Activated gamma-delta T cell (primary cell): Measurements from ENCODE around the gene YES1.
"Not testable (repeated sequence)": the region's sequence is repeated elsewhere in the genome, so short reads cannot be mapped to it uniquely, and the experiment has no call there.

Experiments
- DNase-seq: peaks from one replicate; lab custom pipeline; 2025; lab: John Stamatoyannopoulos, UW

YES1 gene

DNA sequence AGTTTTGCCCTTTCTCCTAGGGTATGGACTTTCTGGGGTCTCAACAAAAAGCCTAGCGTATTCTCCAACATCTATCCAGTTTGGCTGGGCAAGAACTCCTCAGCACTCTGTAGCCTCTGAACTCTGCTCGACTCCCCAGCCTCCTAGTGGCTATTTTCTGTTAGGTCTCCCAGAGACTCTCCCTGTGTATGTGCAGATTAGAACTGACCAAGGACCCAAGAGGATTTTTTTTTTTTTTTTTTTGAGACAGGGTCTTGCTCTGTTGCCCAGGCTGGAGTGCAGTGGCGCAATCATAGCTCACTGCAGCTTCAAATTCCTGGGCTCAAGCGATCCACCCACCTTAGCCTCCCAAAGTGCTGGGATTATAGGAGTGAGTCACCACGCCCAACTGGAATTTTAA lies 81.9 kb downstream of the YES1 start:
- not testable (repeated sequence) for DNase-seq

DNA sequence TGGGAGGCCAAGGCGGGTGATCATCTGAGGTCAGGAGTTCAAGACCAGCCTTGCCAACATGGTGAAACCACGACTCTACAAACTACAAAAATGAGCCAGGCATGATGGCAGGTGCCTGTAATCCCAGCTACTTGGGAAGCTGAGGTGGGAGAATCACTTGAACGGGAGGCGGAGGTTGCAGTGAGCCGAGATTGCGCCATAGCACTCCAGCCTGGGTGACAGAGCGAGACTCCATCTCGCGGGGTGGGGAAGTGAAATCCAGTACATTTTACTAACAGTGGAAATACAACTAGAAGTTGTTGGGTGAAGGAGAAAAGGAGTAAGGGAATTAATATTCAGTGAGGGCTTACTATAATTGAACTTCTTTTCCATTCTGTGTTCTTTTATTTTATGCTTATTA lies 86.4 kb downstream of the YES1 start:
- no peak for DNase-seq

DNA sequence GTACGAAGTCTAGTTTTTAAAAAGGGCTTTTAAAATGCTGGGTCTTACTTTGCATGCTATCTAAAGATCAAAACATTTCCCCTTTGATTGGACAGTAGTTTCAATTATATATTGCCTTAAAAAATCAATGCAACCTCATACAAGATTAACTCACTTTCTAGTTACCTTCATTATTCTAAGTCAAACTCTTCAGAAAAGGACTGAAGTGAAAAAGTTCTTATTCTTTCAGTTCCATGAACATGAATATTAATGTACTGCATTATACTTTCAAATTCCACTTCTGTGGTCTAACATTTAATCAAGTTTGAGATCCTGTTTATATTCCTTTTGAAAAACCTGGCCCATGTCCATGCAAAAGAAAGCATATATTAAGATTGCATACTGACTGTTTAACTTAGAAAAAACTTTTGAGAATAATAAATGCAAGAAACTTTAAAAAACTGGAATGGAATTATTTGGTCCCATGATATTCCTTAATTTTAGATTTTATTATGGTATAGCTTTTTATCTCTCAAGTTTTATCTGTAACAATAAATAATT lies 88.4 kb downstream of the YES1 start:
- no peak for DNase-seq

DNA sequence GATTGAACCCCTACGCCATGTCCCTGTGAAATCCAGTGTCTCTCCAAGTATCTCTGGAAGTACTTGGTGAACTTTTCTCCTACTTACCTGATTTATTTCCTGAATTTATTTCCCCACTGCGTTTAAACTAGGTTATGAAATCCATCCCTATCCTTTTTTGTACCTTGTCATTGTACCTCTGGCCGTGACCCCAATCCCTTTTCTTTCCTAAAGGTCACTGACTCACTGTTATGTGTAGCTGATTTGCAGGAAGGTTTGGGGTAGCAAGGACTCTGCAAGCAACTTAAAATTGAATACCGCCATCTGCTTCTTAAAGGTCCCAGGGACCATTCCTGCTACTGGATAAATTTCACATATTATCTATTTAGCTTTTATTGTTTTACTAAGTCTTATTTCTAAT lies 95.0 kb downstream of the YES1 start:
- DNase-seq = no peak

DNA sequence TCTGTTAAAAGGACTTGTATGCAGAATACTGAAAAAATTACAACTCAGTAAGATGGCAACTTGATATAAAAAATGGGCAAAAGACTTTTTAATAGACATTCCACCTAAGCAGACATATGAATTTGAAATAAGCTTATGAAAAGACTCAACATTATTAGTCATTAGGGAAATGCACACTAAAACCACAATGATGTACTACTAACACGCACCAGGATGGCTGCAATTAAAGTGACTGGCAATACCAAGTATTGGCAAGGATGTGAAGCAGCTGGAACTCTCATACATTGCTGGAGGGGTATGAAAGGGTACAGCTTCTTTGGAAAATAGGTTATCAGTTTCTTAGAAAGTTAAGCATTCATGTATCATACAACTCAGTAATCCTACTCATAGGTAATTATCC lies 96.4 kb downstream of the YES1 start:
- DNase-seq = no peak

DNA sequence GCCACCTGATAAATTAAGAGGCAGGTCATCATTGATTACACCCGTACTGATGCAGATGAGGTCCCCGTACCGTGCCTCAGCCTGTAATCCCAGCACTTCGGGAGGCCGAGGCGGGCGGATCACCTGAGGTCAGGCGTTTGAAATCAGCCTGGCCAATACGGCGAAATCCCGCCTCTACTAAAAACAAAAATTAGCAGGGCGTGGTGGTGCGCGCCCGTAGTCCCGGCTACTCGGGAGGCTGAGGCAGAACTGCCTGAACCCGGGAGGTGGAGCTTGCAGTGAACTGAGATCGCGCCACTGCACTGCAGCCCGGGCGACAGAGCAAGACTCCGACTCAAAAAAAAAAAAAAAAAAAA lies 98.9 kb downstream of the YES1 start:
- peak; percentile 26 for DNase-seq

DNA sequence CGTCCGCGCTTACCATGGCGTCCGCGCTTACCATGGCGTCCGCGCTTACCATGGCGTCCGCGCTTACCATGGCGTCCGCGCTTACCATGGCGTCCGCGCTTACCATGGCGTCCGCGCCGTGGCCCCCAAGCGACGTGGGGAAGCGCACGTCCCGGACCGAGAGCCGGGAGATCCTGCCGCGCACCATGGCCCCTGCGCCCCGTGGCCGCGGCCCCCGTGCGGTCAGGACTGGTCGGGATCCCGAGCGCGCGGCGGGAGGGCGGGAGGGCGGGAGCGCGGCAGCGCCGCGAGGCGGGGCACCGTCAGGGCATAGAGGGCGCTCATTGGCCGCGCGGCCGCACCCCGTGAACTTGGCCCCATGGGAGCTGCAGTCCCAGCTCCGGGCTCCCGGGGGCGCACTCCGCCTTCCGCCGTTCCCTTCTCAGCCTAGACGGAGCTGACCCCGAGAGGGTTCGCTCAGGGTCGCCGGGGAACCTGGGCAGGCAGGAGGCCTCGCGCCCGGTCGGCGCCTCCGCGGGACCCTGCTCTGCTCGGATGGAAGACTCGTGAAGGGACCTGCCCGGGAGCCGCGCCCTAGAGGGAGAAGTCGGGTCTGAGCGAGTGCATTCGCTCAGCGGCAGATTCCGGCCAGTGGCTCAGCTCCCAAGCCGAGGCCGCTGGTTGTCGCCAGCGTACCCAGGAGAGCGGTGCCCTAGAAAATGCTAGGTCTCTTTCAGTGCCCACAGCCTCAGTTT lies 99.5 kb downstream of the YES1 start, which contains the start of gene ENOSF1:
Gene ENOSF1, minus strand, starts transcription at position 230 of the 734 bp plus-strand sequence. Its CDS starts 43 bp downstream, at position 187.
- DNase-seq = peak; percentile 67

DNA sequence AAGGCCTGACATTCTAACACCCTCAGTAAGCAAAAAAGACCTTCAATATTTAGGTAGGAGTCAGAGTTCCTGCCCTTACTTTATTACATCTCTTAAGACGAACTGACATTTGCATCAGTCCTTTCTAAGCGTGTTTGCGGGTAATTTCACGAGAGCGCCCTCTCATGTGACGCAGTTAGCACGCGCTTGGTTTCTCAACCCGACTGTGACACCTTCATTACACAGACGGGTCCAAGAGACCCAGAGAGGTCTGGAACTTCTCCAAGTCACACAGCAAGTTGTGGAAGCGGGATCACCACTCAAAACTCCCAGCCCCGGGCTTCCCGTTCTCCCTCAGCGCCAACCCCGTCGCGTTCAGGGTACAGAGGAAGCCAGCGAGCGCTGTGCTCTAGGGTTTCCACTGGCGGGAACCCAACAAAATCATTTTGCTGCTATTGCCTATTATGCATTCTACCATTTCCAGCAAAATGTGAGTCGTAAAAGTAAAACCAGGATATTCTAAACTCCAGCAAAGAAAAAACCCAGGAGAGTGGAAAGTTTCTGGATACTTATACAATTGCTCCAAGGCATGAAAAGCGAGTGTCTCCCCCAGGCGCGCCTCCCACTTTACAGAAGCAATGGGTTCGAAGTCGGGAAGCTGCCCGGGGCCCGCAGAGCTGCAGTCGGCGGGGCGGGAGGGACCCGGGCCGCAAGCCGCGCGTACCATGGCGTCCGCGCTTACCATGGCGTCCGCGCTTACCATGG lies 100.2 kb downstream of the YES1 start:
- DNase-seq = no peak

DNA sequence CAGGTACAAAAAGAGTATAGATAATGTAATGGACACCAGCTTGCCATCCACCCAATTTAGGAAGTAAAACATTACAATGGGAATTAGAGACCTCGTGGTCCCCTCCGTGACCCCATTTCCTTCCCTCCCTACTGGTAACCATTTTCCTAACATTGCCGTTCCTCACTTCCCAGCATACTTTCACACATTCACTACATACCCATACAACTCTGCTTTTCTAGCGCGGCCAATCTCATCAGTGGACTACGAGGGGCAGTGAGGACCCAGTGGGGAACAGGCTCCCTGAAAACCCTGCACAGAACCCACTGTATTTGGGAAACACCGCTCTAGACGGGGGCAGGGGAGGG lies 100.8 kb downstream of the YES1 start:
- DNase-seq = no peak

DNA sequence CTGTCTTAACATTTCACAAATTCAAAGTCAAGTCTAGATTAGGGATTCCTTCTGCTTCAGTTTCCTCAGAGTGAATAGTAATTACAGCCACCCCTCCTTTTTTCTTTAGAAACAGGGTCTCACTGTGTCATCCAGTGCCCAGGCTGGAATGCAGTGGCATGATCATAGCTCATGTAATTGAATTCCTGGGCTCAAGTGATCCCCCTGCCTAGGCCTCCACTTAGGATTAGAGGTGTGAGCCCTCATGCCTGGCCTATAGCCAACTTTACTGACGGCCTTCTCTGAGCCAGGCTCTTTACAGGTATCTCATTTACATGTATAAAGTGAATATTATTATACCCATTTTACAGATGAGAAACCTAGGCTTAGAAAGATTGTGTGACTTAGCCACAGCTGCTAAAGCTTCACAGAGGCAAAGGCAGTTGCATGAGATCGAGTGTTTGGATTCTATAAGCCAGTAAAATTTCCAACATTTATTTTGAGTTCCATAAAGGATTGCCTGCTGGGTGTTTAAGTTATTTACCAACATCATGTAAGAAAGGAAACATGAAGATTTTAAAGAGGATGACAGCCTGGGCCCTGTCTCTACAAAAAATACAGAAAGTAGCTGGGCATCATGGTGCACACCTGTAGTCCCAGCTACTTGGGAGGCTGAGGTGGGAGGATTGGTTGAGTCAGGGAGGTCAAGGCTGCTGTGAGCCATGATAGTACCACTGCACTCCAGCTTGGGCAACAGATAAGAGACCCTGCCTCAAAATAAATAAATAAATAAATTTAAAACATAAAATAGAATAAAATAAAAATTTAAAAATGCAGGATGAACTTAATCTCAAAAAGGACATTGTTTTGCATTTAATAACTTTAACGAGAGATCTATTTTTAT lies 101.4 kb downstream of the YES1 start:
- DNase-seq = no peak

DNA sequence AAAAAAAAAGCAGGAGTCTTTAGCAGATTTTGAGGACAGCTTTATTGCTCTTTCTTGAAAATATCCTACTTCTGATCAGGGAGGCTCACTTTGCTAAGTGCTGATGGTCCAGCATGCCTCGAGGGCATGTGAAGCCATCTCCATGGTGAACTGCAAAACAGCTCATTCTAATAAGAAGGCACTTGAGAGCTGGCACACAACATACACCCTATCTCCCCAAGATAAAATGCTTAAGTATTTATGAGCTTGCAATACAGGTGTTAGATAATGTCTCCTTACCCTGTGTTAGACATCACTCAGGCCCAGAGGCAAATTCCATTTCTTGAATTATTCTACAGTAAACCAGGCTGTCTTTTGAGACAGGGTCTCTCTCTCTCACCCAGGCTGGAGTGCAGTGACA lies 102.3 kb downstream of the YES1 start:
- no peak for DNase-seq

DNA sequence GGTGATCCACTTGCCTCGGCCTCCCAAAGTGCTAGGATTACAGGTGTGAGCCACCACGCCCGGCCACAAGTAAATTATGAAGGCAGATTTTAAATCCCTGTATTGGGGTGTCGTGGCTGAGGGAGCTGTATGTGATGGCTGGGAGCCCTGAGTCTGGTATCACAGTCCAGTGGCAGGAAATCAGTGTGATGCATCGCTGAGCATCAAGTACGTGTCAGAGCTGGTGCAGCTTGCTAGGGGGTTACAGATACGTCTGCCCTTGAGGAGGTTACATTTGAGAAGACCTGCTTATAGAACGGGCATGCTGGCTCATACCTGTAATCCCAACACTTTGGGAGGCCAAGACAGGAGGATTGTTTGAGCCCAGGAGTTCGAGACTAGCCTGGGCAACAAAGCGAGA lies 103.9 kb downstream of the YES1 start:
- DNase-seq = no peak

DNA sequence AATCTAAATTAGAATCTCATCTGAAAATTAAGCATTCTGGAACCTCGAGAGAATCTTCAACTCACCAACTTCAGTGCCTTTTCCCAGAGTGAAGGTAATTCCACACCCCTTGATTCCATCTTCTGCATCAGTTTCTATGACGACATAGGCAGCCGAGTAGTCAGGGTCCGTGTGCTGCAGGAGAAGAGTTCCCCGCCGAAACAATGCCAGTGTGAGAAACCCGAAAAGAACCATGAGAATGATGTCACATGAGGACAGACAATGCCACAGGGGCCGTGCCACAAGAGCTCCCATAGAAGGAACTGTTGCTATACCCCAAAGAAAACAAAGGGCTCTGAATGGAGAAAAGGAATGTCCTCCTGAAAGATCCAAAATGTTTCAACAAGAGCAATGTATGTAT lies 105.6 kb downstream of the YES1 start:
- no peak for DNase-seq

DNA sequence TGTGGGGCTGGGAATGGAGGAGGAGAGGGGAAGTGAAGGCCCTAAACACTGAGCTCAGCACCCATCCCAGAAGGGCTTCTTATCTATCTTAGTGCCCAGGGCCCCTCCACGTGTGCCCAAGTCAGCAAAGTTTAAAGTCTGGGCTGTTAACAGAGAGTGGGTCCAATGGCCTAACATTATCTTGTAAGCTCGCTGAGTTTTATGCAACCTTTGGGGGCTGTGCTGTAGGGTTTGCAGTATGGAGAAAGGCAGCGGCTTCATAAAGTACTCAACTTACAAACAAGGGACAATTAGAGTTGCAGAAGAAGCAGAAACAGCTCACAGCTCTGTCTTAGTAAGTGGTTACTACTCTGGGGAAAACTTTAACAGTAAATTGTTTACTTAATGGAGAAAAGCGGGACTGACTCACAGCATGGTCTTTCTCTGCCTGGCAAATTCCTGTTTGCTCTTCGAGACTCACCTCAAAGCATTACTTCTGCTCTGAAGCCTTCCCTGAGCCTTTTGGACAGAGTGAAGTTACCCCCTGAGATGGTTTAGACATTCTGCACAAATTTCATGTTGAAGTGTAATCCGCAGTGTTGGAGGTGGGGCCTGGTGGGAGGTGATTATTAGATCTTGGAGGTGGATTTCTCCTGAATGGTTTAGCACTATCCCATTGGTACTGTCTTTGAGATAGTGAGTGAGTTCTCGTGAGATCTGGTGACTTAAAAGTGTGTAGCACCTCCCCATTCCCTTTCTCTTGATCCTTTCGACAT lies 108.7 kb downstream of the YES1 start:
- no peak for DNase-seq

DNA sequence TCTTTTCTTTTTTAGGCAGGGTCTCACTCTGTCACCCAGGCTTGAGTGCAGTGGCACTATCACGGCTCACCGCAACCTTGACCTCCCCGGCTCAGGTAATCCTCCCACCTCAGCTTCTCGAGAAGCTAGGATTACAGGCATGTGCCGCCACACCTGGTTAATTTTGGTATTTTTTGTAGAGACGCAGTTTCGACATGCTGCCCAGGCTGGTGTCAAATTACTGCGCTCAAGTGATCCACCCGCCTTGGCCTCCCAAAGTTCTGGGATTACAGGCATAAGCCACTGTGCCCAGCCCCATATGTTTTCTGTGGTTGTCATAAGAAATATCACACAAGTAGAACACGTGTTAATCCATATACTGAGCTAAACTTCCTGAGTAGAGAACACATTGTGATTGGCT lies 114.2 kb downstream of the YES1 start:
- no peak for DNase-seq

DNA sequence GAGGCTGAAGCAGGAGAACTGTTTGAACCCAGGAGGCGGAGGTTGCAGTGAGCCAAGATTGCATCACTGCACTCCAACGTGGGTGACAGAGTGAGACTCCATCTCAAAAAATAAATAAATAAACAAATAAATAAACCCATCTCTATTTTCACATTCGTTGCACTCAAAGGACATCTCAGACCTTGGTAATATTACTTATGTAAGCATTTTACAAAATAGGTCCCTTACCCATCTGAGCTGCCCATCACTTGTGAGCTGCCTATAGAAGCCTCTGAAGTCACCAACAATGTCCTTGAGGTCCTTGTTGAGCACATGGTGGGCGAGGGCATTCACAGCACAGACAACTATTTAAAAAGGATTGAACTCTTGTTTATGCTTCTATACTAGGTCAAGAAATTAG lies 115.0 kb downstream of the YES1 start:
- DNase-seq = no peak

DNA sequence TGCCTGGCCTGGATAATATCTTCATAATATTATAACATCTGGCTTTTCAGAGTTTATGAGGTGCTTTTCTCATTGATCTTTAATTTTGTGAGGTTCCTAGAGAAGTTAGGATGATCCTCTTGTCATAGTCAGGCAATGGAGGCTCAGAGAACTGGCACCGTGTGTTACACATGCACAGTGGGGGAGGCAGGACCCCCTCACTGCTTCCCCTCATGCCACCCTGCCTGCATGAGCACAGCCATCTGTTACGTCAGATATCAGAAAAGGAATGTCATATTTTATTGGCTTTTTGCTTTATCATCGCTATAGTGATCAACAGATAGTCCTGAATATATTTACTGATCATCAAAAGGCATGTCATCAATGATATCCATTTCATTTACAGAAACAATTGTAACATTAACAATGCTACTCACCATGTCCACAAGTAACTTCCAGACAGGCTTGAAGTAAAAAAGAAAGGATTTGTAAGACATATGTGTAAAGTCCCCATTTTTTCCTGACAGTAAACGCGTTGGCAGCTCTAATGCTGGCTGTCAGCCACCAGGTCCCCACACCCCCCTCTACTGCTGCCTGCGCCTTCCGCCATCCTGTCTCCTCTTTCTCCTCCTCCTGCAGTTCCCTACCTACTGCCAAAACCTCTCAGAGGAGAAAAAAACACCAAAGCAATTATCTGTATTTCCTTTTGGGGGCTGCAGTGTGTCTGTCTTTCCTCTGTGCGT lies 118.4 kb downstream of the YES1 start:
- DNase-seq = no peak

DNA sequence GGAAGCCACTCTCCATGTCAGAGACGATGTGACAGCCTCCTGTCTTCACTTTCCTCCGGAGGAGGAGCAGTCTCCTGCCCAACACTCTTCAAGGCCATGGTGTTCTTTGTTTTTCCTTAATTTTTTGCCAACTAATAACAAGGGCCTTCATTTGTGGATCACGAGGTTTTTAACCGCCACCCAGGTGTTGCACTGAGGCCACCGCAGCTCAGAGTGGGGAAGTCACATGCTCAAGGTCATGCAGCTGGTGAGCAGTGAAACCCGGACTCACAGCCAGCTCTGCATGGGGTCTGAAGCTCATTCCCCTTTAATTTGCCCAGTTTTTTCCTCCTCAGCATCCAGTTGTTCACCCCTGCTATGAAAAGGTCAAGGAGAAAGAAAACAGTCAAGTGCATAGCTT lies 119.2 kb downstream of the YES1 start:
- DNase-seq = no peak

DNA sequence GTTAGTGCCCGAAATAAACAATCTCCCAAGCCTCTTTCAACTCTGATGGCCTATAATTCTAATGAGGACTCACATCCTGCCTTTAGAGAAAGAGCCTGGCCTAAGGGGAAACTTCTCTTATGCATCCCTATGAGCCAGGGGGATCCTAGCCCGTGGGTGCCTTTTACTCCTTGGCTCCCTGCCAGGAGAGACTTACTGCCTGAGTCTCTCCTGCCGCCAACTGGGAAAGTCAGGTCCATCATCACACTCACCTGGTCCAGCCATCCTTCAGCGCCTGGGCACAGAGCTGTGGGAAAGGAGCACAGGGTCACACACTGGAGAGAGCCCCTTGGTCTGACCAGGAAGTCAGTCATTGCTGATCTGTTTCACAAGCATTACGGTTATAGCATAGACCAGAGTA lies 123.7 kb downstream of the YES1 start:
- no peak for DNase-seq

DNA sequence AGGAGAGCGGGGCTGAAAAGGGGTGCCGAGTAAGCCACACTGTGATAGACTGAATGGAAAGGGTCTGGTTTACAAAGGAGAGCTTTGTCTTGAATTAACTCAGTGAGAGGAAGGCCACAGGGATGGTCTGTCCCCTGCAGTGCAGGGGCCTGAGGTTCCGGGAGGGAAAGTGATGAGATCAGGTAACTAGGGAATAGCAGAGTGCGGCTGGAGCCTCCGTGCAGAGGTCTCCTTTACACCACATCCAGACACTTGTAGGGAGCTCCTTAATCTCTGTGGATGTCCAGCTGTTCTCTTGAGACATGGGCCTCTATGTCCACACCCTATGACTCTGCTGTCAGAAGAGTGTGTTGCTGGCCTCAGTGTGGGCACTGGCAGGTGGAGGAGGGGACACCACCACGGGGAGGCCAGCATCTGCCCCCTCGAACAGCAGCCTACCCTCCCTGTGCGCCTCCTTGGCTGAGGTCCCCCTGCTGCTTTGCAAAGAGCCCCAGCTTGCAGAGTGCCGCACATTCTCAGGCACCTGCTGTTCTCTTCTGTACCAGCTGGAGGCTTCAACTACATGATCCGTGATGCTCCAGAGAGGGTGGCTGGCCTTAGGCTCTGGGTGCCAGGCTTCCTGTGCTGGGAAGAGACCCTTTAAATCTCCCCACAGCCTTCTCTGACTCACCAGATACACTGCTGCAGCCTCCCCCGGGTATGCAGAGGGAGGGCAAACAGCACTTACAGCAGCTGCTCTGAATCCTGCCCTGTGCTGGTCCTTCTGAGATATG lies 125.5 kb downstream of the YES1 start:
- no peak for DNase-seq
